ENCODE data around the gene PAPPA2. TPM values are rescaled to one million over a fixed set of nuclear protein-coding genes. Genes with fewer than 3 reads are reported as not detected.

Gene PAPPA2
- total RNA-seq, 1 experiment from 2014 or later: 0.06 TPM

GRCh38 chr1:176879784-176880620 lies 417.0 kb downstream of the PAPPA2 start:
- Histone ChIP-seq H3K27ac (ENCODE audit: low read depth, low read length, poor library complexity, severe bottlenecking) (no peak overlapping the region), H3K9me3 (ENCODE audit: low read depth, low read length, poor library complexity, severe bottlenecking) (no peaks in the 10 kb centered on the region), H3K4me3 (ENCODE audit: low read depth, low read length, poor library complexity, severe bottlenecking) (no peak overlapping the region), H3K36me3 (ENCODE audit: insufficient read depth, low read length, poor library complexity, severe bottlenecking) (no peaks in the 10 kb centered on the region), H3K27me3 (replicated peaks; ENCODE audit: insufficient read depth, low read depth, low read length, poor library complexity) (no peaks in the 10 kb centered on the region), H3K4me1 (ENCODE audit: insufficient read depth, low read length, poor library complexity, severe bottlenecking) (no peaks in the 10 kb centered on the region)
- intact Hi-C loops (cut with micrococcal nuclease; ENCODE audit: unreplicated experiment): loop anchor here (5.0 kb wide), 1 partner anchor 1067 kb away; no protein-coding TSS in a partner anchor
- TF ChIP-seq, protein P1, sequence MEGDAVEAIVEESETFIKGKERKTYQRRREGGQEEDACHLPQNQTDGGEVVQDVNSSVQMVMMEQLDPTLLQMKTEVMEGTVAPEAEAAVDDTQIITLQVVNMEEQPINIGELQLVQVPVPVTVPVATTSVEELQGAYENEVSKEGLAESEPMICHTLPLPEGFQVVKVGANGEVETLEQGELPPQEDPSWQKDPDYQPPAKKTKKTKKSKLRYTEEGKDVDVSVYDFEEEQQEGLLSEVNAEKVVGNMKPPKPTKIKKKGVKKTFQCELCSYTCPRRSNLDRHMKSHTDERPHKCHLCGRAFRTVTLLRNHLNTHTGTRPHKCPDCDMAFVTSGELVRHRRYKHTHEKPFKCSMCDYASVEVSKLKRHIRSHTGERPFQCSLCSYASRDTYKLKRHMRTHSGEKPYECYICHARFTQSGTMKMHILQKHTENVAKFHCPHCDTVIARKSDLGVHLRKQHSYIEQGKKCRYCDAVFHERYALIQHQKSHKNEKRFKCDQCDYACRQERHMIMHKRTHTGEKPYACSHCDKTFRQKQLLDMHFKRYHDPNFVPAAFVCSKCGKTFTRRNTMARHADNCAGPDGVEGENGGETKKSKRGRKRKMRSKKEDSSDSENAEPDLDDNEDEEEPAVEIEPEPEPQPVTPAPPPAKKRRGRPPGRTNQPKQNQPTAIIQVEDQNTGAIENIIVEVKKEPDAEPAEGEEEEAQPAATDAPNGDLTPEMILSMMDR (conservative IDR thresholded peaks at IDR 0.05; ENCODE audit: low read depth, low read length): no peak
- no peak for TF ChIP-seq EZH2 (IDR thresholded peaks at IDR 0.05; ENCODE audit: borderline replicate concordance, low read depth, low read length, poor library complexity, severe bottlenecking)
- ChIA-PET POLR2A (ENCODE audit: low non-redundant PET) (no interaction called here), CTCF (interaction anchor here (0.6 to 1.0 kb wide), 2 partner anchors 320 to 1728 kb away, joined by 5 to 6 read pairs; no protein-coding TSS in a partner anchor)
- BruUV-seq (replicated peaks): no TSS peak
- DNase-seq (ENCODE audit: low spot score): no peak

GRCh38 chr1:176880955-176881595 lies 418.1 kb downstream of the PAPPA2 start:
- BruUV-seq (replicated peaks): no TSS peak
- DNase-seq (ENCODE audit: low spot score): peak; percentile 84
- Histone ChIP-seq H3K4me3 (ENCODE audit: low read depth, low read length, poor library complexity, severe bottlenecking) (no peak overlapping the region), H3K36me3 (ENCODE audit: insufficient read depth, low read length, poor library complexity, severe bottlenecking) (no peaks in the 10 kb centered on the region), H3K4me1 (ENCODE audit: insufficient read depth, low read length, poor library complexity, severe bottlenecking) (no peaks in the 10 kb centered on the region), H3K9me3 (ENCODE audit: low read depth, low read length, poor library complexity, severe bottlenecking) (no peaks in the 10 kb centered on the region), H3K27ac (ENCODE audit: low read depth, low read length, poor library complexity, severe bottlenecking) (no peak overlapping the region), H3K27me3 (replicated peaks; ENCODE audit: insufficient read depth, low read depth, low read length, poor library complexity) (no peaks in the 10 kb centered on the region)
- ChIA-PET POLR2A (ENCODE audit: low non-redundant PET) (no interaction called here), CTCF (interaction anchor here (1.0 kb wide), 1 partner anchor 1729 kb away, joined by 5 read pairs; no protein-coding TSS in a partner anchor)
- intact Hi-C loops (cut with micrococcal nuclease; ENCODE audit: unreplicated experiment): loop anchor here (1.0 to 5.0 kb wide), 3 partner anchors 321 to 1066 kb away; no protein-coding TSS in a partner anchor
- TF ChIP-seq EZH2 (IDR thresholded peaks at IDR 0.05; ENCODE audit: borderline replicate concordance, low read depth, low read length, poor library complexity, severe bottlenecking): no peak
- TF ChIP-seq, protein P1 (conservative IDR thresholded peaks at IDR 0.05; ENCODE audit: low read depth, low read length): peak; percentile 94

DNA sequence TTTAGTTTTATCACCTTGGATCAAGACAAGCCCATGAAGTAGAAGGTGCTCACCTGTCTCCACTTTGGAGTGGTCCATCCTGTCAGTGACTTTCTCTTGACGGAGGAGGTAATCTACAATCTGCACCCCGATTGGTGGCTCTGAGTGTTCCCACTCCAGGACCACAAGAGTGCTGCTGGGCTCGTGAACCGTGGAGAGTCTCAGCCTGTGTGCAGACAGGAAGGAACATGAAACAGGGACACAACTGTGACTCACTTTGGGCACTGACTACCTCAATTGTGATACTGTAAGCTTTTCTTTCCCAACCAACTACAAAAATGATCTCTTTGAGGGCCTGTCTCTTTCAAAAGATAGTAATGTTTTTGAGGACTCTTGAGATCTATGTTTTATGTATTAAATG lies 421.3 kb downstream of the PAPPA2 start:
- Histone ChIP-seq H3K4me3 (ENCODE audit: low read depth, low read length, poor library complexity, severe bottlenecking) (no peak overlapping the region), H3K27ac (ENCODE audit: low read depth, low read length, poor library complexity, severe bottlenecking) (no peak overlapping the region), H3K27me3 (replicated peaks; ENCODE audit: insufficient read depth, low read depth, low read length, poor library complexity) (no peaks in the 10 kb centered on the region), H3K9me3 (ENCODE audit: low read depth, low read length, poor library complexity, severe bottlenecking) (no peaks in the 10 kb centered on the region), H3K4me1 (ENCODE audit: insufficient read depth, low read length, poor library complexity, severe bottlenecking) (no peaks in the 10 kb centered on the region), H3K36me3 (ENCODE audit: insufficient read depth, low read length, poor library complexity, severe bottlenecking) (no peaks in the 10 kb centered on the region)
- DNase-seq (ENCODE audit: low spot score): no peak
- TF ChIP-seq, protein P1 (conservative IDR thresholded peaks at IDR 0.05; ENCODE audit: low read depth, low read length): no peak
- no peak for TF ChIP-seq EZH2 (IDR thresholded peaks at IDR 0.05; ENCODE audit: borderline replicate concordance, low read depth, low read length, poor library complexity, severe bottlenecking)
- POLR2A ChIA-PET (ENCODE audit: low non-redundant PET): no interaction called here
- BruUV-seq (replicated peaks): no TSS peak
- intact Hi-C loops (cut with micrococcal nuclease; ENCODE audit: unreplicated experiment): loop anchor here (5.0 kb wide), 1 partner anchor 1063 kb away; no protein-coding TSS in a partner anchor
- CTCF ChIA-PET: no interaction called here
